OCI-M2 (cell line): Measurements from ENCODE around the gene TXNRD1.
A peak's percentile ranks its signal among the peaks of the same experiment; 100 is the strongest.
"Not testable (repeated sequence)": the region's sequence is repeated elsewhere in the genome, so short reads cannot be mapped to it uniquely, and the experiment has no call there.

Experiments
- DNase-seq: peaks from one replicate; lab custom pipeline; 2025; ENCODE audit not compliant: unreplicated experiment; lab: John Stamatoyannopoulos, UW

TXNRD1 gene

GRCh38 chr12:104279164-104279563 is 63.6 kb downstream of the TXNRD1 start:
- no peak for DNase-seq

GRCh38 chr12:104280111-104280510 is 64.5 kb downstream of the TXNRD1 start:
- DNase-seq = no peak

GRCh38 chr12:104280717-104281458 is 65.3 kb downstream of the TXNRD1 start:
- DNase-seq = no peak

GRCh38 chr12:104281636-104282035 is 66.1 kb downstream of the TXNRD1 start:
- no peak for DNase-seq

- no peak for DNase-seq
Measured at GRCh38 chr12:104282109-104282508, 66.5 kb downstream of the TXNRD1 start.

- DNase-seq = no peak
Measured at GRCh38 chr12:104285740-104286515, 70.3 kb downstream of the TXNRD1 start.

GRCh38 chr12:104286516-104287482 is 71.2 kb downstream of the TXNRD1 start:
- DNase-seq = peak; percentile 93

- DNase-seq = no peak
Measured at GRCh38 chr12:104288635-104289274, 73.2 kb downstream of the TXNRD1 start.

- DNase-seq = no peak
Measured at GRCh38 chr12:104290320-104290719, 74.7 kb downstream of the TXNRD1 start.

- DNase-seq = no peak
Measured at GRCh38 chr12:104290855-104291254, 75.3 kb downstream of the TXNRD1 start.

- DNase-seq = no peak
Measured at GRCh38 chr12:104291867-104292524, 76.4 kb downstream of the TXNRD1 start.

- no peak for DNase-seq
Measured at GRCh38 chr12:104292872-104293794, 77.6 kb downstream of the TXNRD1 start.

- not testable (repeated sequence) for DNase-seq
Measured at GRCh38 chr12:104294158-104294859, 78.7 kb downstream of the TXNRD1 start.

GRCh38 chr12:104294927-104295668 is 79.5 kb downstream of the TXNRD1 start:
- DNase-seq = no peak

GRCh38 chr12:104295954-104296353 is 80.4 kb downstream of the TXNRD1 start:
- no peak for DNase-seq

GRCh38 chr12:104296718-104297117 is 81.1 kb downstream of the TXNRD1 start:
- no peak for DNase-seq

GRCh38 chr12:104297477-104298113 is 82.0 kb downstream of the TXNRD1 start:
- no peak for DNase-seq
